Raji (cell line): Measurements from ENCODE around the gene RNF187.

Experiments
- POLR2A ChIP-seq: IDR thresholded peaks from 2 replicates; pipeline ENCODE4 v1.6.1; 2011; ENCODE audit warnings: low read depth, low read length, control low read depth; ENCODE audit not compliant: insufficient read depth

Gene RNF187

GRCh38 chr1:228487336-228488124 is at the start of gene RNF187:
Gene RNF187 (plus strand): TSS chr1:228487382.
- peak; percentile 59 for TF ChIP-seq POLR2A

- TF ChIP-seq POLR2A: no peak
Observed at GRCh38 chr1:228437424-228437962, 49.7 kb upstream of the RNF187 start.

GRCh38 chr1:228438266-228438665 is 48.9 kb upstream of the RNF187 start:
- TF ChIP-seq POLR2A: no peak

- no peak for TF ChIP-seq POLR2A
Observed at GRCh38 chr1:228440761-228441500, 46.3 kb upstream of the RNF187 start.

- TF ChIP-seq POLR2A: no peak
Observed at GRCh38 chr1:228443395-228443794, 43.8 kb upstream of the RNF187 start.

GRCh38 chr1:228445490-228445842 is 41.7 kb upstream of the RNF187 start:
- TF ChIP-seq POLR2A: no peak

- TF ChIP-seq POLR2A: no peak
Observed at GRCh38 chr1:228445843-228446650, 41.1 kb upstream of the RNF187 start.

- TF ChIP-seq POLR2A: no peak
Observed at GRCh38 chr1:228446852-228447251, 40.3 kb upstream of the RNF187 start.

- TF ChIP-seq POLR2A: no peak
Observed at GRCh38 chr1:228448372-228448771, 38.8 kb upstream of the RNF187 start.

GRCh38 chr1:228450200-228450599 is 37.0 kb upstream of the RNF187 start:
- TF ChIP-seq POLR2A: no peak

- TF ChIP-seq POLR2A: no peak
Observed at GRCh38 chr1:228452194-228453021, 34.8 kb upstream of the RNF187 start.

GRCh38 chr1:228453022-228453560 is 34.1 kb upstream of the RNF187 start:
- no peak for TF ChIP-seq POLR2A

GRCh38 chr1:228453614-228454013 is 33.6 kb upstream of the RNF187 start:
- no peak for TF ChIP-seq POLR2A

- TF ChIP-seq POLR2A: no peak
Observed at GRCh38 chr1:228454238-228454637, 32.9 kb upstream of the RNF187 start.
